Measurements from ENCODE around the gene TUBB1. TPM values are rescaled to one million over a fixed set of nuclear protein-coding genes. Genes with fewer than 3 reads are reported as not detected.

The TUBB1 gene
- total and polyA plus RNA-seq, 3 donors from 2014 or later, result 0.25 to 1.3 (median 0.55) TPM

DNA sequence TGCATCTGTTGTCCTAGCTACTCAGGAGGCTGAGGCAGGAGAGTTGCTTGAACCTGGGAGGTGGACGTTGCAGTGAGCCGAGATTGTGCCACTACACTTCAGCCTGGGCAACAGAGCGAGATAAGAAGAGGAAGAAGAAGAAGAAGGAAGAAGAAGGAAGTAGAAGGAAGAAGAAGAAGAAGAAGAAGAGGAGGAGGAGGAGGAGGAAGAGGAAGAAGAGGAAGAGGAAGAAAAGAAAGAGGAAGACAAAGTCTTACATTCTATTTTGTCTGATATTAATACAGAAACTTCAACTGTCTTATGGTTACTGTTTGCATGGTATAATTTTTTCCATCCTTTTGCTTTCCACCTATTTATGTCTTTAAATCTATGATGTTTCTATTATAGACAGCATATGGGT is 45.4 kb upstream of the TUBB1 start:
- Histone ChIP-seq H3K27ac (no peak overlapping the region), H3K4me1 (no peaks in the 10 kb centered on the region), H3K36me3 (ENCODE audit: low read depth, missing control alignments) (no peaks in the 10 kb centered on the region), H3K9me3 (no peaks in the 10 kb centered on the region), H3K4me3 (no peak overlapping the region), H3K27me3 (no peaks in the 10 kb centered on the region)
- intact Hi-C loops (cut with DNase I; ENCODE audit: low total_unique reads), result no loop called here
- 82% methylated on average over 3 of the region's 3 CpGs for WGBS, 2 donors
- TF ChIP-seq POLR2A (IDR thresholded peaks at IDR 0.05), result no peak
- TF ChIP-seq, protein P1, sequence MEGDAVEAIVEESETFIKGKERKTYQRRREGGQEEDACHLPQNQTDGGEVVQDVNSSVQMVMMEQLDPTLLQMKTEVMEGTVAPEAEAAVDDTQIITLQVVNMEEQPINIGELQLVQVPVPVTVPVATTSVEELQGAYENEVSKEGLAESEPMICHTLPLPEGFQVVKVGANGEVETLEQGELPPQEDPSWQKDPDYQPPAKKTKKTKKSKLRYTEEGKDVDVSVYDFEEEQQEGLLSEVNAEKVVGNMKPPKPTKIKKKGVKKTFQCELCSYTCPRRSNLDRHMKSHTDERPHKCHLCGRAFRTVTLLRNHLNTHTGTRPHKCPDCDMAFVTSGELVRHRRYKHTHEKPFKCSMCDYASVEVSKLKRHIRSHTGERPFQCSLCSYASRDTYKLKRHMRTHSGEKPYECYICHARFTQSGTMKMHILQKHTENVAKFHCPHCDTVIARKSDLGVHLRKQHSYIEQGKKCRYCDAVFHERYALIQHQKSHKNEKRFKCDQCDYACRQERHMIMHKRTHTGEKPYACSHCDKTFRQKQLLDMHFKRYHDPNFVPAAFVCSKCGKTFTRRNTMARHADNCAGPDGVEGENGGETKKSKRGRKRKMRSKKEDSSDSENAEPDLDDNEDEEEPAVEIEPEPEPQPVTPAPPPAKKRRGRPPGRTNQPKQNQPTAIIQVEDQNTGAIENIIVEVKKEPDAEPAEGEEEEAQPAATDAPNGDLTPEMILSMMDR (IDR thresholded peaks at IDR 0.05), result no peak
- no peak for DNase-seq

DNA sequence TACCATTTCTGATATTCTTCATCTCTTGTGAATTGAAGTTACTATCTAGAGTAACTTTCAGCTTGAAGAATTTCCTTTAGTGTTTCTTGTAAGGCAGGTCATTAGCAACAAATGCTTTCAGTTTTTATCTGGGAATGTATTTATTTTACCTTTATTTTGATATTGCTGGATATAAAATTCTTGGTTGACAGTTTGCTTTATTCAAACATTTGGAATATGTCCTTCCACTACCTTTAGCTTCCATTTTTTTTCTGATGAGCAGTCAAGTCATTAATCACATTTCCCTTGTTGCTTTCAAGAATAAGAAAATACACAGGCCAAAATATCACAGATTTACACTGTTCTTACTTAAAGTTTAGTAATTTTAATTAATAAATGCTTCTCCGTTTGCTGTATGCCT is 43.9 kb upstream of the TUBB1 start:
- DNase-seq, result no peak
- H3K4me3 ChIP-seq, result no peak overlapping the region
- no peaks in the 10 kb centered on the region for H3K9me3 ChIP-seq
- H3K27ac ChIP-seq, result no peak overlapping the region
- WGBS, 2 donors, result 97 to 100% methylated on average over 1 of the region's 1 CpG
- intact Hi-C loops (cut with DNase I; ENCODE audit: low total_unique reads), result no loop called here
- H3K27me3 ChIP-seq, result no peaks in the 10 kb centered on the region
- no peaks in the 10 kb centered on the region for H3K36me3 ChIP-seq (ENCODE audit: low read depth, missing control alignments)
- TF ChIP-seq, protein P1 (IDR thresholded peaks at IDR 0.05), result no peak
- no peak for TF ChIP-seq POLR2A (IDR thresholded peaks at IDR 0.05)
- H3K4me1 ChIP-seq, result no peaks in the 10 kb centered on the region

DNA sequence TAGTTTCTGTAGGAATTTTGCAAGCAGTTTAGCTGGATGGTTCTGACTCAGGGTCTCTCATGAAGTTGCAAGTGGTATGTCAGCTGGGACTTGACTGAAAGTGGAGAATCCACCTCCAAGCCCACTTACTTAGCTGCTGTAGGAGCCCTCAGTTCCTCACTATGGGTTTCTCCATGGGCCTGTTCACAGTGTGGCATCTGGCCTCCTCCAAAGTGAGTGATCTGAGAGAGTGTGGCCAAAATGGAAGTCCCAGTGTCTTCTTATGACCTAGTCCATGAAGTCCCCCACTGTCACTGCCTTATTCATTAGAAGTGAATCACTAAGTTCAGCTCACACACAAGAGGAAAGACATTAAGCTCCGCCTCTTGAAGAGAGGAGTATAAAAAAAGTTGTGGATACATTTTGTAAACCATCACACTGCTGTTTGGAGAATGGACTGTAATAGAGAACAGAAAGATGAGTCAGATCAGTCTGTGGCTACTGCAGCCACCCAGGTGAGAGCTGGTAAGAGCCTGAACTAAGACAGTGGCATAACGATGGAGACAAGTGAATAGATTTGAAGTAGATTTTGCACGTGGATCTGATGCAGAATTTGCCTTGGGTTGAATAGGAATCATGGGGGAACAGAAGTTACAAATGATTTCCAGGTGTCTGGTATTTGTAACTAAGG is 43.0 kb upstream of the TUBB1 start:
- Histone ChIP-seq H3K27ac (no peak overlapping the region), H3K36me3 (ENCODE audit: low read depth, missing control alignments) (no peaks in the 10 kb centered on the region), H3K4me1 (no peaks in the 10 kb centered on the region), H3K27me3 (no peaks in the 10 kb centered on the region), H3K9me3 (no peaks in the 10 kb centered on the region), H3K4me3 (no peak overlapping the region)
- TF ChIP-seq, protein P1 (IDR thresholded peaks at IDR 0.05), result no peak
- no peak for TF ChIP-seq POLR2A (IDR thresholded peaks at IDR 0.05)
- 81 to 91% methylated on average over 3 of the region's 3 CpGs for WGBS, 2 donors
- no peak for DNase-seq
- intact Hi-C loops (cut with DNase I; ENCODE audit: low total_unique reads), result no loop called here

DNA sequence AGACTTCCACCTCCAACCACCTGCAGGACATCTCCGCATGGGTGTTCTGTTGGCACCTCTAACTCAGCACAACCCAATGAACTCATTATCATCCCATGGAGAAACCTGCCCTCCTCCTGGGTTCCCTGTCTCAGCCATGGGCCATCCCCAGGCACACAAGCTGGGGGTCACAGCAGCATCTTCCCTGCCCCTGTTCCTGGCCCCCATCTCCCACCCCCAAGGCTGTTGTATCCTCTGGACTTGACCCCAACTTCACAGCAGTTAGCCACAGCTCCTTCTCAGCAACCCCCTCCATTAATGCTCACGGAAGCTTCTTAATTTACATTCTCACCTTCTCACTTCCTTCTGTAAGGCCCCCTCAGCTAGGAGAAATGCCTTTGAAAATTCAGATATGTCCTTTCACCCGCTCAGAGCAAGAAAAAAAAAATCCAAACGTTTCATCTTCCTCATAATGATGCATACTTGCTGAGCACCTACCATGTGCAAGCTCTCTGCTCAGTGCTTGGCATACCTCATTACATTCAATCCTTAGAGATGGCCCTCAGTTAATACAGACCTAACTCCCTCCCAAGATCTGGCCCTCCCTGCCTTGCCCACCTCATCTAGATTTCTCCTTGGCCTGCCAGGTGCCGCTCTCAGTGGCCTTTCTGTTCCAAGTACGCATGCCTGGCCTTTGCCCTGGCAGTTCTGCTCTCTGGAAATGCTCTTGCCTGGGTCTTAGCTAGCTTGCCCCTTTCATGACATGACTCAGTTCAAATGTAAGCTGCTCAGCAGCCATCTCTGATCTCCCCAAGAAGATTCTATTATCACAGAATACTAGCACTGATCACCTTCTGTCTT is 40.7 kb upstream of the TUBB1 start:
- intact Hi-C loops (cut with DNase I; ENCODE audit: low total_unique reads), result no loop called here
- 62 to 68% methylated on average over 6 of the region's 6 CpGs for WGBS, 2 donors
- peaks cover 8% of the 10 kb centered on the region for H3K4me1 ChIP-seq

More for the DNA sequence above, 40.7 kb upstream of the TUBB1 start:
- H3K27me3 ChIP-seq, result no peaks in the 10 kb centered on the region
- no peak overlapping the region for H3K4me3 ChIP-seq
- no peaks in the 10 kb centered on the region for H3K36me3 ChIP-seq (ENCODE audit: low read depth, missing control alignments)
- no peaks in the 10 kb centered on the region for H3K9me3 ChIP-seq
- TF ChIP-seq POLR2A (IDR thresholded peaks at IDR 0.05), result no peak
- TF ChIP-seq, protein P1 (IDR thresholded peaks at IDR 0.05), result no peak
- no peak overlapping the region for H3K27ac ChIP-seq
- no peak for DNase-seq

Data from testis (tissue), 3 donors.